ENCODE measurements around the gene BCL11A. TPM values are rescaled to one million over a fixed set of nuclear protein-coding genes. Genes with fewer than 3 reads are reported as not detected.

BCL11A gene
- total RNA-seq, 6 donors from 2014 or later: 2.7 to 12.7 (median 5.4) TPM

DNA sequence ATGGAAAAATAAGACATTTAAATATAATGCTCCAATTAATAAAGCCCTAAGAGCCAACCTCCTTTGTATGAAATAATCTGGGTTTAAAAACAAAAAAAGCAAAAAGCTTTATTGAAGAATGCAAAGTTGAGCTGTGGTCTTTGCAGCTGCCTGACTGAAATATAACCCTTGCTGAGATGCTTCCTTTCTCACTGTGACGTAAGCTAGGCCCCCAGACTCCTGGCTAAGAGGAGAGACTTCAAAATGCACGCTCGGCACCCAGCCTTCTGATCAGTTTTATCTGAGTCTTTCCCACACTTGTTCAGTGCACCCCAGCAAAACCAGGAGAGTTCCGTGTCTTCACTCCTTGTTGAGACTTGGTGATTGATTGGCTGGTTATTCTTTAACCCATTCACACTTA lies 115.3 kb downstream of the BCL11A start:
- Histone ChIP-seq H3K4me1 (no peaks in the 10 kb centered on the region), H3K27ac (no peak overlapping the region), H3K36me3 (no peaks in the 10 kb centered on the region), H3K27me3 (no peaks in the 10 kb centered on the region), H3K4me3 (no peak overlapping the region), H3K9me3 (no peaks in the 10 kb centered on the region)
- DNase-seq (no peak), ATAC-seq (ENCODE audit: low FRiP score in 2 of 2) (no peak)
- 76 to 77% methylated on average over 4 of the region's 4 CpGs for WGBS, 2 donors
- TF ChIP-seq POLR2AphosphoS5 (IDR thresholded peaks at IDR 0.05) (no peak), EP300 (IDR thresholded peaks at IDR 0.05) (no peak)

DNA sequence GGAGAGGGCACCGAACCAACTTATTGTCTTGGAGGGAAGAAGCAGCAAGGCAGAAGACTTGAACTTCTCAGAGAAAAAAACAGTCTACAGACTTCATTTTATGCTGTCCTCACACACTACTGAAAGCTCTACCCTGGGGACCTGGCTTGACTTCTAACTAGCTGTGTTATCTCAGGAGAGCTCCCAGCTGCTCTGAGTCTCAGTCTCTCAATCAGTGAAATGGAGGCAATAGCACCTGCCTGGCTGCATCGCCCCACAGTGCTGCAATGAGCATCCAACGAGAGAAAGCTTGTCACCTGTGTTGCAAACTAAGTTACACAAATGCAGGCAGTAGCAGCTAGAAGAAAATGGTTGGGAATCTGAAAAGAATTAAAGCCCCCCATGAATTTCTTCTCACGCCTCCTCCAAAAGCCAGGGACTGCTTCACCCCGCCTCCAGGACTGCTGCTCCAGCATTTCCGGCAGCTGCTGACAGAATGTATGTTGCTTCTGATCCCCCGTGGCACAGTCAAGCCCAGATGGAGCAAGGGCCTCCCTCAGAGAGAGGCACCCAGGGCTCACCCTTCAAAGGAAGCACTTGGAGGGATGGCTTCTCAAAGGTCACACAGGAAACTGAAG lies 116.3 kb downstream of the BCL11A start:
- DNase-seq: no peak
- 47 to 85% methylated on average over 7 of the region's 7 CpGs for WGBS, 2 donors
- H3K4me3 ChIP-seq: no peak overlapping the region
- no peak overlapping the region for H3K27ac ChIP-seq
- no peaks in the 10 kb centered on the region for H3K9me3 ChIP-seq
- H3K27me3 ChIP-seq: no peaks in the 10 kb centered on the region
- H3K36me3 ChIP-seq: no peaks in the 10 kb centered on the region
- no peak for TF ChIP-seq POLR2A (IDR thresholded peaks at IDR 0.05)
- TF ChIP-seq POLR2AphosphoS5 (IDR thresholded peaks at IDR 0.05): no peak
- TF ChIP-seq EP300 (IDR thresholded peaks at IDR 0.05): no peak
- TF ChIP-seq, protein P1, sequence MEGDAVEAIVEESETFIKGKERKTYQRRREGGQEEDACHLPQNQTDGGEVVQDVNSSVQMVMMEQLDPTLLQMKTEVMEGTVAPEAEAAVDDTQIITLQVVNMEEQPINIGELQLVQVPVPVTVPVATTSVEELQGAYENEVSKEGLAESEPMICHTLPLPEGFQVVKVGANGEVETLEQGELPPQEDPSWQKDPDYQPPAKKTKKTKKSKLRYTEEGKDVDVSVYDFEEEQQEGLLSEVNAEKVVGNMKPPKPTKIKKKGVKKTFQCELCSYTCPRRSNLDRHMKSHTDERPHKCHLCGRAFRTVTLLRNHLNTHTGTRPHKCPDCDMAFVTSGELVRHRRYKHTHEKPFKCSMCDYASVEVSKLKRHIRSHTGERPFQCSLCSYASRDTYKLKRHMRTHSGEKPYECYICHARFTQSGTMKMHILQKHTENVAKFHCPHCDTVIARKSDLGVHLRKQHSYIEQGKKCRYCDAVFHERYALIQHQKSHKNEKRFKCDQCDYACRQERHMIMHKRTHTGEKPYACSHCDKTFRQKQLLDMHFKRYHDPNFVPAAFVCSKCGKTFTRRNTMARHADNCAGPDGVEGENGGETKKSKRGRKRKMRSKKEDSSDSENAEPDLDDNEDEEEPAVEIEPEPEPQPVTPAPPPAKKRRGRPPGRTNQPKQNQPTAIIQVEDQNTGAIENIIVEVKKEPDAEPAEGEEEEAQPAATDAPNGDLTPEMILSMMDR (IDR thresholded peaks at IDR 0.05): no peak
- no peaks in the 10 kb centered on the region for H3K4me1 ChIP-seq
- ATAC-seq (ENCODE audit: low FRiP score in 2 of 2): no peak

DNA sequence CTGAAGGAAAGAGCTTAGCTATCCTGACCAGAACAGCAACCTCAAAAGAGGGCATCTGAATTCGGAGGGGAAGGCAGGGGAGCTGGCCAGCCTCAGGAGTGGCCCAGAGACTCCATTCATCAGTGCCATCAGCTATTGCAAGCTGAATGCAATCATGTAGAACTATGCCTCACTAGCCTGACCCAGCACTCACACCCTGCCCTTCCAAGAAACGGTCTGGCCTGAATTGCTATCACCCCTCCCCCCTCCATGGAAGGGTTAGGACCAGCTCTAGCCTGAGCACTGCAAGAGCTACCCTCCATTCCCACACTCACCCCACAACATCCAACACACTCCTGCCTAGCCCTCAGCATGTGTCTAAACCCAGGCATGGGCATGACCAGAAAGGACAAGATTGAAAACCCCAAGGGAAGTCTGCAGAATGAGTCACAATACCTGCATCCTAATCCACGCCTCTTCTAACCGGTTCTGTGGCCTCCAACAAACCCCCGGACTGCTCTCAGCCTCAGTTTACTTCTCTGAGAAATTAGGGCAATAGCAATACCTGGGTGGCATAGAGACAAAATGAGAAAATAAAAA lies 120.3 kb downstream of the BCL11A start:
- Histone ChIP-seq H3K4me1 (no peaks in the 10 kb centered on the region), H3K27me3 (no peaks in the 10 kb centered on the region), H3K4me3 (no peak overlapping the region), H3K9me3 (no peaks in the 10 kb centered on the region), H3K27ac (no peak overlapping the region), H3K36me3 (no peaks in the 10 kb centered on the region)
- 62 to 73% methylated on average over 5 of the region's 5 CpGs for WGBS, 2 donors
- TF ChIP-seq EP300 (IDR thresholded peaks at IDR 0.05): no peak
- TF ChIP-seq POLR2A (IDR thresholded peaks at IDR 0.05): no peak
- TF ChIP-seq, protein P1 (IDR thresholded peaks at IDR 0.05): no peak
- no peak for TF ChIP-seq POLR2AphosphoS5 (IDR thresholded peaks at IDR 0.05)
- ATAC-seq (ENCODE audit: low FRiP score in 2 of 2): no peak
- no peak for DNase-seq

DNA sequence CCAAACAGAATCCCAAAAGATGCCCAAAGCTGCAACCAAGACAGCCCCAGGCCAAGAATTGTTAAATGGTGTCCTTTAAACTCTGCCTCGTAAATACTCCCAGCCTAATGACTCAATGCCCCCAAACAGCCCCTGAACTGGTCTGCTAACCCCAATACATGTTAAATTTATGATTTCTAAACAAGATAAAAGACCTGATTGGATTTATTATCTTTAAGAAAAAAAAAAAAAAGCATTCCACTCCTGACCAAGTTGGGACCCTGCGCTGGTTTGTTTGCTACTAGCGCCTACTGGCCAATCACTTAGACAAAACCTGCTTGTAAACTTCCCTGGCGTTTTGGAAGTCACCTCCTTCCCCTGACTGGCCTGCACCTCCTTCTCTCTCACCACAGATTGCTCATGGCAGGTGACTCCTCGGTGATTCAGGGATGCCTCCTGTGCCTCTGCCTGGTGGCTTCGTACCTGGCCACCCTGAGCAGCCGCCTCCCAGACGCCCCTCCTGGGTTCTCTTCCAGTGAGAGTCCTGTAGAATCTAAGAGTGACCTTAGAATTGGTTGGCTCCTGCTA lies 121.3 kb downstream of the BCL11A start:
- 89% methylated on average over 8 of the region's 8 CpGs for WGBS, 2 donors
- Histone ChIP-seq H3K27me3 (no peaks in the 10 kb centered on the region), H3K4me1 (no peaks in the 10 kb centered on the region), H3K36me3 (no peaks in the 10 kb centered on the region), H3K4me3 (no peak overlapping the region), H3K9me3 (no peaks in the 10 kb centered on the region), H3K27ac (no peak overlapping the region)
- ATAC-seq (ENCODE audit: low FRiP score in 2 of 2) (no peak), DNase-seq (no peak)
- no peak for TF ChIP-seq POLR2A (IDR thresholded peaks at IDR 0.05)
- no peak for TF ChIP-seq EP300 (IDR thresholded peaks at IDR 0.05)
- TF ChIP-seq, protein P1 (IDR thresholded peaks at IDR 0.05): no peak
- TF ChIP-seq POLR2AphosphoS5 (IDR thresholded peaks at IDR 0.05): no peak

DNA sequence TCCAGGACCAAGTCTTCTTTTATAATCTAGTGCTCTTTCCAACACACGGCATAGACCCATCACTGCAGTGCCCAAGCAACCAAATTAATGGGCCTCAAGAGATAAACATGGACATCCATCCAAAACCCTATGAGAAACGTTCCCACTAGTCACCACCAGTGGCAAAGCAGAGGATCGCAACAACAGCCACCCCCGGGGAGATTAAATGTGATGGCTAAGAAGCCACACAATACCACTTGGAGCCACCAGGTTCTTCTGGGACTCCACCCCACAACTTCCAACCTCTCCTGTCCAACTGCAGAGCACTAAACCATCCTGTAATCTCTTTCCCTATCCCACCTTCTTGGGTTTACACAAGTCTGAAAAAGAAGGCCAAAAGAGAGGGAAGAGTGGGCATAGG lies 123.8 kb downstream of the BCL11A start:
- H3K9me3 ChIP-seq: no peaks in the 10 kb centered on the region
- 71 to 78% methylated on average over 4 of the region's 4 CpGs for WGBS, 2 donors
- no peaks in the 10 kb centered on the region for H3K27me3 ChIP-seq
- H3K36me3 ChIP-seq: no peaks in the 10 kb centered on the region
- no peak overlapping the region for H3K27ac ChIP-seq
- TF ChIP-seq EP300 (IDR thresholded peaks at IDR 0.05) (no peak), POLR2A (IDR thresholded peaks at IDR 0.05) (no peak), POLR2AphosphoS5 (IDR thresholded peaks at IDR 0.05) (no peak)
- TF ChIP-seq, protein P1 (IDR thresholded peaks at IDR 0.05): no peak
- DNase-seq (no peak), ATAC-seq (ENCODE audit: low FRiP score in 2 of 2) (no peak)
- H3K4me1 ChIP-seq: no peaks in the 10 kb centered on the region
- no peak overlapping the region for H3K4me3 ChIP-seq

Data from upper lobe of left lung (tissue), 6 donors.